ENCODE measurements around the gene ZYG11A.

ZYG11A gene

GRCh38 chr1:52880206-52880605 is 37.6 kb downstream of the ZYG11A start:
- no peak for DNase-seq

GRCh38 chr1:52887483-52887882 is 44.9 kb downstream of the ZYG11A start:
- no peak for DNase-seq

GRCh38 chr1:52892424-52893215 is 50.1 kb downstream of the ZYG11A start:
- DNase-seq: no peak

- DNase-seq: no peak
Measured at GRCh38 chr1:52899445-52899894, 56.9 kb downstream of the ZYG11A start.

- DNase-seq: no peak
Measured at GRCh38 chr1:52900402-52900801, 57.8 kb downstream of the ZYG11A start.

- no peak for DNase-seq
Measured at GRCh38 chr1:52901384-52901783, 58.8 kb downstream of the ZYG11A start.

GRCh38 chr1:52904208-52904926 is 61.8 kb downstream of the ZYG11A start:
- no peak for DNase-seq

GRCh38 chr1:52904927-52905698 is 62.6 kb downstream of the ZYG11A start:
- DNase-seq: no peak

- DNase-seq: no peak
Measured at GRCh38 chr1:52906135-52906603, 63.6 kb downstream of the ZYG11A start.

- no peak for DNase-seq
Measured at GRCh38 chr1:52907068-52907811, 64.7 kb downstream of the ZYG11A start.

GRCh38 chr1:52907812-52908153 is 65.2 kb downstream of the ZYG11A start:
- DNase-seq: no peak

- DNase-seq: no peak
Measured at GRCh38 chr1:52911541-52911940, 69.0 kb downstream of the ZYG11A start.

GRCh38 chr1:52913014-52913413 is 70.5 kb downstream of the ZYG11A start:
- no peak for DNase-seq

GRCh38 chr1:52913537-52913936 is 71.0 kb downstream of the ZYG11A start:
- DNase-seq: no peak

- DNase-seq: no peak
Measured at GRCh38 chr1:52914463-52914862, 71.9 kb downstream of the ZYG11A start.

GRCh38 chr1:52915211-52915854 is 72.8 kb downstream of the ZYG11A start:
- DNase-seq: no peak

GRCh38 chr1:52915855-52916220 is 73.3 kb downstream of the ZYG11A start:
- DNase-seq: no peak

GRCh38 chr1:52916241-52916975 is 73.8 kb downstream of the ZYG11A start:
- DNase-seq: no peak

GRCh38 chr1:52917156-52917555 is 74.6 kb downstream of the ZYG11A start:
- DNase-seq: no peak

GRCh38 chr1:52917581-52917980 is 75.0 kb downstream of the ZYG11A start:
- no peak for DNase-seq

- DNase-seq: no peak
Measured at GRCh38 chr1:52918201-52918600, 75.6 kb downstream of the ZYG11A start.

Measured in NCI-H510A treated with DMSO at 0.1 percent for 48 hours (cell line).